Measurements from ENCODE around the gene ATP2B2. TPM values are rescaled to one million over a fixed set of nuclear protein-coding genes. Genes with fewer than 3 reads are reported as not detected.

ATP2B2 gene
- total and polyA plus RNA-seq, 2 experiments from 2014 or later: 0.42 to 0.63 TPM

- peaks cover 4% of the 10 kb centered on the region; the same call in 1 of the 2 replicates for H3K9me2 ChIP-seq (ENCODE audit: insufficient read depth)
- no peaks in the 10 kb centered on the region for H3K27me3 ChIP-seq (ENCODE audit: insufficient read depth)
- no peaks in the 10 kb centered on the region for H3K4me1 ChIP-seq (ENCODE audit: insufficient read depth)
- H3K4me3 ChIP-seq: no peak overlapping the region
- ATAC-seq: no peak
- Mint-ChIP-seq H3K27ac (no peak overlapping the region), H3K4me3 (no peak overlapping the region), H3K27me3 (ENCODE audit: insufficient read depth, low read depth, poor library complexity) (no peaks in the 10 kb centered on the region), H3K36me3 (ENCODE audit: low read depth) (0 out of 3 replicates have a peak, but pooled peaks cover 3% of the 10 kb centered on the region), H3K4me1 (peaks cover 8% of the 10 kb centered on the region), H3K9me3 (peaks cover 23% of the 10 kb centered on the region)
- H3K36me3 ChIP-seq (ENCODE audit: insufficient read depth): no peaks in the 10 kb centered on the region; the same call in 1 of the 2 replicates
- DNase-seq (ENCODE audit: low spot score): no peak
- H3K27ac ChIP-seq (ENCODE audit: low read depth): no peak overlapping the region
- H3K4me2 ChIP-seq: no peak overlapping the region
- H2AFZ ChIP-seq: no peak overlapping the region
- H4K20me1 ChIP-seq (replicated peaks; ENCODE audit: insufficient read depth): no peaks in the 10 kb centered on the region
- TF ChIP-seq EZH2phosphoT487 (IDR thresholded peaks at IDR 0.05; ENCODE audit: unreplicated experiment) (no peak), CREB1 (CRISPR knock-in tag; IDR thresholded peaks at IDR 0.05; ENCODE audit: low read depth) (no peak), POLR2AphosphoS5 (IDR thresholded peaks at IDR 0.05; ENCODE audit: low read depth) (no peak), CTCF (conservative IDR thresholded peaks at IDR 0.05; ENCODE audit: low read depth in 2 of 2) (no peak), NANOG (IDR thresholded peaks at IDR 0.05; ENCODE audit: borderline replicate concordance) (no peak), ZNF462 (CRISPR knock-in tag; IDR thresholded peaks at IDR 0.05) (no peak)
- no peaks in the 10 kb centered on the region for H3F3A ChIP-seq (replicated peaks; ENCODE audit: low read depth)
- no peaks in the 10 kb centered on the region for H3K79me2 ChIP-seq (replicated peaks; ENCODE audit: insufficient read depth)
These were observed 119.3 kb downstream of the ATP2B2 start for GRCh38 chr3:10386121-10386520.

All from GM23338 (cell line).